Activated naive CD4-positive, alpha-beta T cell treated with anti-CD3 and anti-CD28 coated beads for 36 hours (primary cell): ENCODE results near the gene HS6ST1. TPM values are rescaled to one million over a fixed set of nuclear protein-coding genes. Genes with fewer than 3 reads are reported as not detected.

Experiments used
- CTCF ChIA-PET: fragments of 350-600 bp; sonication (Branson Sonifier 250); formaldehyde crosslinking; loops from one replicate; lab custom pipeline; 2021; ENCODE audit warnings: antibody characterized with exemption; lab: Charles Lee
- DNase-seq: peaks from one replicate; pipeline ENCODE4 v3.0.0-alpha.2; 2020
- H3K27ac Mint-ChIP-seq: one replicate; pipeline ENCODE4 v1.8.0; 2021; ENCODE audit warnings: mild to moderate bottlenecking, mixed read lengths
- H3K27me3 Mint-ChIP-seq: one replicate; pipeline ENCODE4 v1.8.0; 2021; ENCODE audit warnings: low read depth, mixed read lengths
- H3K36me3 Mint-ChIP-seq: one replicate; pipeline ENCODE4 v1.8.0; 2021; ENCODE audit warnings: low read depth, mixed read lengths
- H3K4me1 Mint-ChIP-seq: one replicate; pipeline ENCODE4 v1.8.0; 2021; ENCODE audit warnings: low read depth, mixed read lengths
- H3K4me3 Mint-ChIP-seq: one replicate; pipeline ENCODE4 v1.8.0; 2021; ENCODE audit warnings: mild to moderate bottlenecking, moderate library complexity, mixed read lengths
- H3K9me3 Mint-ChIP-seq: one replicate; pipeline ENCODE4 v1.8.0; 2021; ENCODE audit warnings: mixed read lengths
- intact Hi-C: fragments of 100-400 bp; cut with micrococcal nuclease; formaldehyde crosslinking; loops from one replicate; pipeline ENCODE4 v1.15.1; 2023
- total RNA-seq, 2 experiments: library from RNA; stranded (reverse); gene quantifications; one replicate each; pipeline ENCODE4 v1.2.3, GENCODE V29; 2021

Gene HS6ST1
- total RNA-seq, 2 experiments from 2014 or later = 8.1 to 8.2 TPM

GRCh38 chr2:128303911-128304310 is 14.8 kb downstream of the HS6ST1 start:
- no peak overlapping the region for H3K27ac Mint-ChIP-seq

DNA sequence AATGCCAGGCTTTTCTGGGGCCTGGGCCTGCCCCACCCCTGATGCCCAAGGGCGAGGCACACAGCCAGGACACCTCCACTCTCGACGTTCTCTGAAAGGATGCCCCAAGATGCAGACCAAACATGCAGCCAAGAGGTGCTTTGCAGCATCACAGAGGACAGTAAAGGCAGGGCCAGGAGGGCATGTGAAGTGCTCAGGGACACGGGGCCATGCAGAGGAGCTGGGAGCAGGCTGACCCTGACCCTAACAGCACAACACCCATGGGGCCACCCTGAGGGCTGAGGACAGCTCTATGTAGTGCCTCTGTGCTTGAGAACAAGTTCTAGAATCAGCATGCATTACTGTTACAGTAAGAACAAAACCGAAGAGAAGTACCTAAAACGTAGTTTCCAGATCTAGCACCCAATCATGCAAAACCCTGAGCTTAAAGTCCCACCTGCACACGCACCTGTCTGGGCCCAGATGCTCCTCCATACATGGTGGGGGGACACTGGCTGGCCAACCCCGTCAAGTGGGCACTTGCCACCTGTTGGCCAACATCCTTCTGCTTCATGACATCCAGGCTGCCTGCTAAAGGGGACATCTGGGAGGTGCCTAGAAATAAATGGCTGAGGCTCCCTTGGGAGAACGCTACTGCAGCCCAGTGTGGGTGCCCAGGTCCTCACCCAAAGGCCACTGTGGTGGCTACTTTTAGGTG is 15.4 kb downstream of the HS6ST1 start:
- Mint-ChIP-seq H3K27ac (no peak overlapping the region), H3K4me3 (no peak overlapping the region), H3K27me3 (no peaks in the 10 kb centered on the region), H3K4me1 (peaks cover 3% of the 10 kb centered on the region), H3K9me3 (no peaks in the 10 kb centered on the region), H3K36me3 (peaks cover 6% of the 10 kb centered on the region)
- DNase-seq = no peak
- CTCF ChIA-PET = no interaction called here
- intact Hi-C loops = no loop called here

More at GRCh38 chr2:128303911-128304310, 14.8 kb downstream of the HS6ST1 start:
- DNase-seq = no peak
- Mint-ChIP-seq H3K9me3 (no peaks in the 10 kb centered on the region), H3K36me3 (peaks cover 3% of the 10 kb centered on the region), H3K4me3 (no peak overlapping the region), H3K27me3 (no peaks in the 10 kb centered on the region), H3K4me1 (peaks cover 3% of the 10 kb centered on the region)
- CTCF ChIA-PET = no interaction called here
- intact Hi-C loops = no loop called here

GRCh38 chr2:128302744-128303067 is 16.0 kb downstream of the HS6ST1 start:
- peaks cover under 1% of the 10 kb centered on the region for H3K4me1 Mint-ChIP-seq
- no peak overlapping the region for H3K27ac Mint-ChIP-seq

DNA sequence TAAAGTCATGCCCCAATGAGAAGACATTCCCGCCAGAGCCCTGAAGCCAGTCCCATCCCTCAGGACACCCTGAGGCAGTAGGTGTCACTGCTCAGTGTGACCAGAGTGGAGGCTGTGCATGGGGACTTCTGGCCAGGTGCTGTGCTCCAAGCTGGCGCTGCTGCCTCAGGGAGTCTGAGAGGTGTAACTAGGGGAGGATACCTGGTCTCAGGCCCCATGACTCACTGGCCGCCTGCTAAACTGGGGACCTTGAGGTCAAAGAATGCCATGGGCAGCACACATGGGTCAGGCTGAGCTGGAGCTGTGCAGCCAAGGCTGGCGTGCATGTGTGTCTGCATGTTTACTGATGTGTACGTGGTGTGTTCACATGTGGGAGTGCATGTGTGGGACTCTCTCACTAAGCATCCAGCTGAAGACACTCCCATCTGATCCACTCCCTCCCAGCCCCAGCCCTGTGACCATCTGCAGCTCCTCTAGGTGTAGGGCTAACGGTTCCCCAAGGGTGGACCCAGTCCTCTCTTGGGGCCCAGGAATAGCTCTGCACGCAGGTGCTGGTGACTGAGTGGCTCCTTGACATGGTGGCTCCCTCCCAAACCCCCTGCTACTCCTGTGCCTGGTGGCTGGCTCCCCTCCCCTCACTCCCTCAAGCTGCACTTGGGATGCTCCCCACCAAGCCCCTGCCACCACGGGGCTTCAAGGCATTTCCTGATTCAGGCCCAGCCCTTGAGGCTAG is 16.5 kb downstream of the HS6ST1 start:
- H3K27me3 Mint-ChIP-seq = no peaks in the 10 kb centered on the region
- H3K4me1 Mint-ChIP-seq = no peaks in the 10 kb centered on the region
- no peak for DNase-seq
- peaks cover 1% of the 10 kb centered on the region for H3K9me3 Mint-ChIP-seq
- intact Hi-C loops = no loop called here
- CTCF ChIA-PET = no interaction called here
- H3K36me3 Mint-ChIP-seq = peaks cover 8% of the 10 kb centered on the region
- no peak overlapping the region for H3K4me3 Mint-ChIP-seq
- no peak overlapping the region for H3K27ac Mint-ChIP-seq

More at GRCh38 chr2:128302744-128303067, 16.0 kb downstream of the HS6ST1 start:
- peaks cover 8% of the 10 kb centered on the region for H3K36me3 Mint-ChIP-seq
- intact Hi-C loops = no loop called here
- CTCF ChIA-PET = no interaction called here
- no peak for DNase-seq
- no peak overlapping the region for H3K4me3 Mint-ChIP-seq
- H3K9me3 Mint-ChIP-seq = peaks cover 1% of the 10 kb centered on the region
- no peaks in the 10 kb centered on the region for H3K27me3 Mint-ChIP-seq

DNA sequence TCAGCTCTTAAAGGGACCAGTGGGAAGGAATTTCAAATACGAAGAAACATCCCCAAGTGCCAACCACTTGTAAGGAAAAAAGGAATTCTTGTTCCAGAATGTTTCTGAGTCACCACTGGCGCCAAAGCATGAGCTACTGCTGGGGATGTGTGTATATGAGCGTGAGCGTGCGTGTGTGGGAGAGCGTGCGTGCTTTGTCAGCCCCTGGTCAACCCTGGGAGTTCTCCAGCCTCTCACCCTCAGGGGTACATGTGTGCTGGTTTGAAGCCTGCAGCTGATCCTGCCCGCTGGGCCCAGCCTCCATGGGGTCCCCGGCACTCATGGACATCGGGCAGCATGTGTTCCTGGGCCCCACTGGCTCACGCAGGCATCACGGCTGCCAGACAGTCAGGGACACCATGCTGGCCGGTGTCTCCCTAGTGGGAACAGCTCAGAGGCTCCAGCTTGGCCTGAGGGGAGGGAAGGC is 17.1 kb downstream of the HS6ST1 start:
- intact Hi-C loops = no loop called here
- no peak for DNase-seq
- no peaks in the 10 kb centered on the region for H3K4me1 Mint-ChIP-seq
- no peaks in the 10 kb centered on the region for H3K27me3 Mint-ChIP-seq
- CTCF ChIA-PET = no interaction called here
- no peak overlapping the region for H3K27ac Mint-ChIP-seq
- H3K9me3 Mint-ChIP-seq = peaks cover 1% of the 10 kb centered on the region
- peaks cover 8% of the 10 kb centered on the region for H3K36me3 Mint-ChIP-seq
- H3K4me3 Mint-ChIP-seq = no peak overlapping the region

DNA sequence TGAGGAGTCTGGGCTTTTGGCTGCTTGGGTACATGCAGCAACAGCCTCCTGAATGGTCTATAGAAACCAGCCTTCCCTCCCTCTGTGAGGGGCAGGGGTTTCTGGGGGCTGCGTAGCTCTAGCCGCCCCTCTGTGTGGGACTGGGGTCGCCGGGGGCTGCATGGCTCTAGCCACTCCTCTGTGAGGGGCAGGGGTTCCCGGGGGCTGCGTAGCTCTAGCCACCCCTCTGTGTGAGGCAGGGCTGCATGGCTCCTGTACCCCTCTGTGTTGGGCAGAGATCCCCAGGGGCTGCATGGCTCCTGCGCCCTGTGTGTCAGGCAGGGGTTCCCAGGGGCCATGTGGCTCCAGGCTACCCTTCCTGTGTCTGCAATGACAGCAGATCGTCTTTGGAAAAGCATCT is 17.6 kb downstream of the HS6ST1 start:
- Mint-ChIP-seq H3K9me3 (peaks cover 1% of the 10 kb centered on the region), H3K27ac (no peak overlapping the region), H3K4me1 (peaks cover 1% of the 10 kb centered on the region), H3K27me3 (no peaks in the 10 kb centered on the region), H3K36me3 (peaks cover 8% of the 10 kb centered on the region), H3K4me3 (no peak overlapping the region)
- no peak for DNase-seq
- CTCF ChIA-PET = no interaction called here
- intact Hi-C loops = no loop called here

DNA sequence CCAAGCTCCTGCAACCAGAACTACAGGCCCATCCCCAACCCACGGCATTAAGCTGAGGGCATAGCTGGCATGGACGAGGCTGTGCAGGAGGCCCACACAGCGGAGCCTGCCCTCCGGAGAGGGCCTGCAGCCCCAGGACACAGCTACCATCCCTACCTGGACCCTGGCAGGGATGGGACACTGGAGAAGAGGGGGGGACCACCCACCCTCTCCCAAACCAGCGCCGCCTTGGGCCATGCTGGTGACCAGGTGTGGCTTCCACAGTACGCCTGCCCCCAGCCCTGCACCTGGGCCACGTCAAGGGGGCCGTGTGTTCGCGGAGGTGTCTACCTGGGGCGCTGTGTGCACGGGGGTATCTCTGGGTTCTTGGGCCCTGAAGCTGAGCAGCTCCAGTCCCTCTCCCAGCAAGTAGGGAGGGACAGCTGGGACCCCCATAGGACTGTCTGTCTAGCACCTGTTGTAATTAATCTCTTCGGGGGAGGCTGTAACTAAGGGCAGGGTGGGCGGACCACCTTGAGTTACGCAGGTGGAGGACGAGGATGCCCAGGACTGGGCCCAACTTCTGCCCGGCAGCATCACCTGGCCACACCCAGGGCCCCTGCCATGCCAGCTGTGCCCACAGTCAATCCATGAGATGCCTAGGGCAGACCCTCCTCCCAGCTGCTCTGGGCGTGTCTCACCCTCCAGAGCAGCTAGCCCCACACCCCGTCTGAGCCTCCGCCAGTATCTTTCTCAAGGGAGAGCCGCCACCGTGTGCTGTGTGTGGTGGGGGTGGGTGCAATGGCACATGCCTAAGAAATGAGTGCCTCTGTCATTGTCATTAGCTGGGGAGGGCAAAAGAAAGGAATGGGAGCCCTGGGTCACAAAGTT is 18.3 kb downstream of the HS6ST1 start:
- CTCF ChIA-PET = no interaction called here
- Mint-ChIP-seq H3K4me1 (peaks cover 1% of the 10 kb centered on the region), H3K9me3 (peaks cover 1% of the 10 kb centered on the region), H3K36me3 (peaks cover 8% of the 10 kb centered on the region), H3K4me3 (no peak overlapping the region), H3K27me3 (no peaks in the 10 kb centered on the region), H3K27ac (no peak overlapping the region)
- DNase-seq = no peak
- intact Hi-C loops = no loop called here

GRCh38 chr2:128299628-128300027 is 19.0 kb downstream of the HS6ST1 start:
- peaks cover 1% of the 10 kb centered on the region for H3K9me3 Mint-ChIP-seq
- CTCF ChIA-PET = no interaction called here
- H3K36me3 Mint-ChIP-seq = peaks cover 8% of the 10 kb centered on the region
- DNase-seq = no peak
- H3K27ac Mint-ChIP-seq = no peak overlapping the region
- intact Hi-C loops = no loop called here
- H3K27me3 Mint-ChIP-seq = no peaks in the 10 kb centered on the region
- H3K4me1 Mint-ChIP-seq = peaks cover 1% of the 10 kb centered on the region
- H3K4me3 Mint-ChIP-seq = no peak overlapping the region

GRCh38 chr2:128298846-128299507 is 19.7 kb downstream of the HS6ST1 start:
- intact Hi-C loops = no loop called here
- CTCF ChIA-PET = no interaction called here
- peaks cover 1% of the 10 kb centered on the region for H3K4me1 Mint-ChIP-seq

GRCh38 chr2:128298286-128298685 is 20.4 kb downstream of the HS6ST1 start:
- H3K36me3 Mint-ChIP-seq = peaks cover 8% of the 10 kb centered on the region

More at GRCh38 chr2:128298846-128299507, 19.7 kb downstream of the HS6ST1 start:
- H3K9me3 Mint-ChIP-seq = peaks cover 1% of the 10 kb centered on the region
- peaks cover 8% of the 10 kb centered on the region for H3K36me3 Mint-ChIP-seq
- H3K27ac Mint-ChIP-seq = no peak overlapping the region
- no peak overlapping the region for H3K4me3 Mint-ChIP-seq
- no peak for DNase-seq
- no peaks in the 10 kb centered on the region for H3K27me3 Mint-ChIP-seq

GRCh38 chr2:128293870-128294455 is 24.7 kb downstream of the HS6ST1 start:
- Mint-ChIP-seq H3K27ac (no peak overlapping the region), H3K4me3 (no peak overlapping the region), H3K27me3 (no peaks in the 10 kb centered on the region), H3K36me3 (peaks cover 4% of the 10 kb centered on the region), H3K4me1 (peaks cover 1% of the 10 kb centered on the region), H3K9me3 (peaks cover 1% of the 10 kb centered on the region)
- DNase-seq = no peak
- CTCF ChIA-PET = no interaction called here
- intact Hi-C loops = no loop called here

More at GRCh38 chr2:128298286-128298685, 20.4 kb downstream of the HS6ST1 start:
- no peak for DNase-seq
- no peaks in the 10 kb centered on the region for H3K27me3 Mint-ChIP-seq
- H3K4me3 Mint-ChIP-seq = no peak overlapping the region
- peaks cover 1% of the 10 kb centered on the region for H3K4me1 Mint-ChIP-seq
- peaks cover 1% of the 10 kb centered on the region for H3K9me3 Mint-ChIP-seq
- CTCF ChIA-PET = no interaction called here
- intact Hi-C loops = no loop called here
- no peak overlapping the region for H3K27ac Mint-ChIP-seq

GRCh38 chr2:128293426-128293755 is 25.3 kb downstream of the HS6ST1 start:
- no peak overlapping the region for H3K27ac Mint-ChIP-seq
- DNase-seq = no peak
- H3K27me3 Mint-ChIP-seq = no peaks in the 10 kb centered on the region
- intact Hi-C loops = no loop called here
- H3K4me3 Mint-ChIP-seq = no peak overlapping the region
- peaks cover 3% of the 10 kb centered on the region for H3K36me3 Mint-ChIP-seq
- peaks cover 1% of the 10 kb centered on the region for H3K4me1 Mint-ChIP-seq
- CTCF ChIA-PET = no interaction called here
- H3K9me3 Mint-ChIP-seq = peaks cover 1% of the 10 kb centered on the region
